Neuronal stem cell (in vitro differentiated cells): ENCODE measurements around the gene GPC5.
A peak's percentile ranks its signal among the peaks of the same experiment; 100 is the strongest.
"Not testable (repeated sequence)": the region's sequence is repeated elsewhere in the genome, so short reads cannot be mapped to it uniquely, and the experiment has no call there.

Experiments used
- DNase-seq: peaks from one replicate; pipeline ENCODE4 v3.0.0-alpha.2; 2013; ENCODE audit warnings: low spot score
- H2AFZ ChIP-seq: one replicate; pipeline ENCODE4 v1.6.1; 2013; ENCODE audit warnings: mild to moderate bottlenecking, low read length, inconsistent platforms
- H2AK5ac ChIP-seq: 2 replicates; pipeline ENCODE4 v1.6.1; 2013; ENCODE audit warnings: low read depth, mild to moderate bottlenecking, inconsistent platforms, low read length, moderate library complexity, mixed read lengths
- H2BK120ac ChIP-seq: 2 replicates; pipeline ENCODE4 v1.6.1; 2013; ENCODE audit warnings: low read depth, mild to moderate bottlenecking, inconsistent platforms, low read length, moderate library complexity, mixed read lengths
- H2BK12ac ChIP-seq: one replicate; pipeline ENCODE4 v1.6.1; 2013; ENCODE audit warnings: low read length, inconsistent platforms
- H2BK15ac ChIP-seq: 2 replicates; pipeline ENCODE4 v1.6.1; 2013; ENCODE audit warnings: mild to moderate bottlenecking, low read length, inconsistent platforms, mixed read lengths
- H2BK5ac ChIP-seq: one replicate; pipeline ENCODE4 v1.6.1; 2013; ENCODE audit warnings: inconsistent platforms, mild to moderate bottlenecking, low read length, moderate library complexity
- H3K14ac ChIP-seq: one replicate; pipeline ENCODE4 v1.6.1; 2013; ENCODE audit warnings: low read length, inconsistent platforms
- H3K18ac ChIP-seq: 2 replicates; pipeline ENCODE4 v1.6.1; 2013; ENCODE audit warnings: low read length, inconsistent platforms
- H3K23ac ChIP-seq: 2 replicates; pipeline ENCODE4 v1.6.1; 2013; ENCODE audit warnings: low read depth, mild to moderate bottlenecking, mixed read lengths, low read length, inconsistent platforms; ENCODE audit not compliant: poor library complexity
- H3K27ac ChIP-seq: replicated peaks from 3 replicates; pipeline ENCODE4 v1.5.1; 2013; ENCODE audit warnings: low read length, inconsistent platforms
- H3K27me3 ChIP-seq, 3 experiments: 2 replicates each; pipeline ENCODE4 v1.6.1; 2013; ENCODE audit warnings: low read length in 3 of 3, mild to moderate bottlenecking in 2 of 3, inconsistent platforms in 1 of 3, low read depth in 1 of 3, mixed read lengths in 1 of 3, moderate library complexity in 1 of 3; ENCODE audit not compliant: control insufficient read depth in 3 of 3, insufficient read depth in 3 of 3
- H3K36me3 ChIP-seq, 2 donors: replicated peaks in 1 of 2; 2 replicates each; pipeline ENCODE4 v1.6.1; 2013; ENCODE audit warnings: low read length in 2 of 2; ENCODE audit not compliant: control insufficient read depth in 2 of 2, insufficient read depth in 2 of 2
- H3K4ac ChIP-seq: 2 replicates; pipeline ENCODE4 v1.6.1; 2013; ENCODE audit warnings: inconsistent platforms, mild to moderate bottlenecking, low read length, moderate library complexity
- H3K4me1 ChIP-seq, 2 donors: 1 replicate in 1 of 2; 2 replicates in 1 of 2; pipeline ENCODE4 v1.6.1; 2013; ENCODE audit warnings: low read length in 2 of 2, low read depth in 1 of 2; ENCODE audit not compliant: control insufficient read depth in 2 of 2, insufficient read depth in 1 of 2
- H3K4me2 ChIP-seq: one replicate; pipeline ENCODE4 v1.6.1; 2013; ENCODE audit warnings: mild to moderate bottlenecking, low read length, inconsistent platforms; ENCODE audit not compliant: insufficient read depth, poor library complexity, severe bottlenecking
- H3K4me3 ChIP-seq, 2 donors: 2 replicates each; pipeline ENCODE4 v1.5.1; 2013; ENCODE audit warnings: low read length in 2 of 2, mild to moderate bottlenecking in 2 of 2, inconsistent platforms in 1 of 2, moderate library complexity in 1 of 2
- H3K79me1 ChIP-seq: one replicate; pipeline ENCODE4 v1.6.1; 2013; ENCODE audit warnings: low read depth, mild to moderate bottlenecking, inconsistent platforms, low read length, moderate library complexity
- H3K9ac ChIP-seq: one replicate; pipeline ENCODE4 v1.6.1; 2013; ENCODE audit warnings: mild to moderate bottlenecking, low read depth, low read length, inconsistent platforms; ENCODE audit not compliant: poor library complexity
- H3K9me3 ChIP-seq, 2 donors: replicated peaks in 1 of 2; 2 replicates each; pipeline versions ENCODE3 to v1.6.1; 2013; ENCODE audit warnings: low read length in 2 of 2, mild to moderate bottlenecking in 2 of 2, inconsistent platforms in 1 of 2, low read depth in 1 of 2, mixed read lengths in 1 of 2, moderate library complexity in 1 of 2; ENCODE audit not compliant: control insufficient read depth in 2 of 2, insufficient read depth in 1 of 2
- H4K8ac ChIP-seq: one replicate; pipeline ENCODE4 v1.6.1; 2013; ENCODE audit warnings: low read depth, mild to moderate bottlenecking, inconsistent platforms, low read length, moderate library complexity
- H4K91ac ChIP-seq: one replicate; pipeline ENCODE4 v1.6.1; 2013; ENCODE audit warnings: low read length, low read depth, mild to moderate bottlenecking, inconsistent platforms; ENCODE audit not compliant: poor library complexity
- WGBS, 2 donors: extraction: QIAGEN DNeasy Blood & Tissue Kit; methylation state at CpG; one replicate each; pipeline ENCODE4 v1.1.7; 2013; ENCODE audit warnings: missing lambda C conversion rate in 2 of 2, mixed read lengths in 1 of 2; ENCODE audit not compliant: insufficient read length in 2 of 2, insufficient replicate concordance in 1 of 2; ENCODE audit errors: extremely low coverage in 2 of 2; 5-methylcytosine and 5-hydroxymethylcytosine counted together

Gene GPC5

DNA sequence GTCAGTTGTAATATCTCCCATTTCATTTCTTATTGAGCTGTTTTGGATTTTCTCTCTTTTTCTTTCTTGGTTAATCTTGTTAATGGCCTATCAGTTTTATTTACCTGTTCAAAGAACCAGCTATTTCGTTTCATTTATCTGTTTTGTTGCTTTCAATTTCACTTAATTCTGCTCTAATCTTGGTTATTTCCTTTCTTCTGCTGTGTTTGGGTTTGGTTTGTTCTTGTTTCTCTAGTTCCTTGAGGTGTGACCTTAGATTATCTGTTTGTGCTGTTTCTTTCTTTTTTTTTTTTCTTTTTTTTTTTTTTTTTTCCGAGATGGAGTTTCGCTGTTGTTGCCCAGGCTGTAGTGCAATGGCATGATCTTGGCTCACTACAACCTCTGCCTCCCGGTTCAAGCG, 896.1 kb downstream of the GPC5 start:
- no CpG with 5 or more reads among the region's 5 CpGs for WGBS, 2 donors
- not testable (repeated sequence) for H3K4me3 ChIP-seq, DNase-seq

DNA sequence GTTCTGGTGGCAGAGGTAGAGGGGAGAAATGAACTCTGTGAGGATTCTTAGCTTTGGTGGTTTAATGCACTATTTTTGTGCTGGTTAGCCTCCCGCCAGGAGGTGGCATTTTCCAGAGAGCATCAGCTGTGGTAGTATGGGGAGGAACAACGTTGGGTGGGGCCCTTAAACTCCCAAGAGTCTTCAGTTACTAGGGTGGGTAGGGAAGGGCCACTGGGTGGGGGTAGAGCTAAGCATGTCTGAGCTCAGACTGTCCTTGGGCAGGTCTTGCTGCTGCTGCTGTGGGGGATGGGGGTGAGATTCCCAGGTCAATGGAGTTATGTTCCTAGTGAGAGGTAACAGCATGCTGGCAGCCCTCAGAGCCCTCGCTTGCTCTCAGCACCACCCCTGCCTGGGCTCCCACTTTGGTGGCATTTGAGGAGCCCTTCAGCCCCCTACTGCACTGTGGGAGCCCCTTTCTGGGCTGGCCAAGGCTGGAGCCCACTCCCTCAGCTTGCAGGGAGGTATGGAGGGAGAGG, 897.8 kb downstream of the GPC5 start:
- H4K8ac ChIP-seq, H2AFZ ChIP-seq, H3K36me3 ChIP-seq, H3K9ac ChIP-seq, H3K18ac ChIP-seq, H2BK15ac ChIP-seq, H4K91ac ChIP-seq, H3K4ac ChIP-seq, DNase-seq, H3K27me3 ChIP-seq, H3K9me3 ChIP-seq, H3K4me3 ChIP-seq, H3K14ac ChIP-seq, H3K79me1 ChIP-seq, H2BK120ac ChIP-seq, H3K4me1 ChIP-seq, H2AK5ac ChIP-seq, H3K23ac ChIP-seq, H2BK5ac ChIP-seq, H2BK12ac ChIP-seq, H3K4me2 ChIP-seq, H3K27ac ChIP-seq: not testable (repeated sequence)
- WGBS, 2 donors = no CpG with 5 or more reads among the region's 3 CpGs

More for the DNA sequence above, 896.1 kb downstream of the GPC5 start:
- not testable (repeated sequence) for H2AK5ac ChIP-seq, H3K79me1 ChIP-seq, H2BK12ac ChIP-seq, H3K27ac ChIP-seq, H4K8ac ChIP-seq, H2BK5ac ChIP-seq, H2AFZ ChIP-seq, H3K9me3 ChIP-seq, H3K4me2 ChIP-seq, H3K4me1 ChIP-seq, H3K18ac ChIP-seq, H3K27me3 ChIP-seq, H2BK15ac ChIP-seq, H3K36me3 ChIP-seq, H2BK120ac ChIP-seq, H3K14ac ChIP-seq, H4K91ac ChIP-seq, H3K4ac ChIP-seq, H3K9ac ChIP-seq, H3K23ac ChIP-seq

DNA sequence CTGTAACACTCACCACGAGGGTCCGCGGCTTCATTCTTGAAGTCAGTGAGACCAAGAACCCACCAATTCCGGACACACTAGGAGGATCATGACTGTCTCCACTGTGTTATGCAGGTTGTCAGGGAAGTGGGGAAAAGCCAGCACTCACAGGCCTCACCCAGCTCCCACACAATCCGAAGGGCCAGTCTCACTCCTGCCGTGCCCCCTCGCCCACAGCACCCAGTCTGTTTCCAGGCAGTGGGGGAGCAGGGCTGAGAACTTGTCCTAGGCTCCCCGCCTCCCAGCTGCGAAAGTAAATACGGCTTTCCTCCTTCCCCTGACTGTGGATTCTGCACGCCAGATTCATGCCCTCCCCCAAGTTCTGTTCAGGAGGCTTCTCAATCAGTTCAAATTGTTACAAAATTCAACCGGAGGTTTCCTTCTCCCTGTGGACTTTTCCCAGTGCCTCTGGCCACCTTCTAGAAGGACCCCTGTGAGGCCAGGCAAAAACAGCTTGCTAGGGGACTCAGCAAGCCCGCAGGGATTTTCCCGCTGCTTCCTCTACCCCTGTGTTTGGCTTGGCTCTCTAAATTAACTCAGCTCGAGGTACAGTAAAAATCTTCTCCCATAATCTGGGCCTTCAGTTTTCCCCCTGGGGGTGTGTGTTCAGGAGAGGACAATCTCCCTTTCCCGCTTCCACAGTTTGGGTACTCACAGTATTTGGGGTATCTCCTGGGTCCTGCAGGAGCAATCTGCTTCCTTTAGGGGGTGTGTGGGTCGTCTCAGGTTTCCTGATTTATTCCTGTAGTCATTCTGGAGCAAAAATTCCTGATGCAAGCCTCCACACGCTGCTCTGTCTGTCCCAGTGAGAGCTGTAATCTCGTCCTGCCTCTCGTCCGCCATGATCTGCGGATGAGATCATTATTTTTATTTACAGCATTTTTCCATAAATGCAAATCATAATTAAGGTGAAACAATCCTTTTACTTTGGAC, 899.8 kb downstream of the GPC5 start:
- WGBS, 2 donors = no CpG with 5 or more reads among the region's 22 CpGs
- H2BK120ac ChIP-seq = no peak overlapping the region
- no peak overlapping the region for H4K91ac ChIP-seq
- H3K4me2 ChIP-seq = no peak overlapping the region
- H2AFZ ChIP-seq = peak overlapping the region; percentile 3
- H3K18ac ChIP-seq = peak overlapping the region; percentile 80
- H3K23ac ChIP-seq = peak overlapping the region; percentile 55
- peak overlapping the region; percentile 90 for H2BK12ac ChIP-seq
- no peaks in the 10 kb centered on the region for H3K27me3 ChIP-seq
- no peaks in the 10 kb centered on the region for H3K79me1 ChIP-seq
- no peak overlapping the region for H3K4me3 ChIP-seq
- peaks cover 0 to 3% of the 10 kb centered on the region in 2 donors for H3K4me1 ChIP-seq
- H3K27ac ChIP-seq = no peak overlapping the region
- no peak overlapping the region for H4K8ac ChIP-seq
- no peak overlapping the region for H3K14ac ChIP-seq
- H2BK15ac ChIP-seq = no peak overlapping the region
- H2BK5ac ChIP-seq = no peak overlapping the region
- H3K36me3 ChIP-seq = no peaks in the 10 kb centered on the region
- H3K4ac ChIP-seq = no peak overlapping the region
- no peak for DNase-seq
- H3K9me3 ChIP-seq = no peaks in the 10 kb centered on the region
- no peak overlapping the region for H2AK5ac ChIP-seq
- peak overlapping the region; percentile 3 for H3K9ac ChIP-seq

DNA sequence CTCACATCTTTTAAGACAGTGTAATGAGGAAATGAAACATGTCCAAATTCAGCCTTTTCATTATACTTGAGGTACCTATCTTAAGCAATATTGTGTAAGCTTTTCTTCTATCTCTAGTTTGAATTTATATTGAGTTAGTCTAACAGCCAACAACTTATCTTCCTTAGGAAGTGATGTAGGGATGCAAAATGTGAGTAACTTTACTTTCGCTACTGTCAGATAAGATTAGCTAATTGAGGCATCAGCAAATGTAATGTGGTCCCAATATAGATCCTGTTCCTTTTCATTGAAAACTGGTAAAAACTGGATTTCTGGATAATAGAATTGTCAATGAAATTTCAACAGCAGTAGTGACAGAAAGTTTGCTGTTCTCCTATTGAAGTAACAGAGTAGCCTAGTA, 902.2 kb downstream of the GPC5 start:
- H2AFZ ChIP-seq = peak overlapping the region; percentile 49
- no CpG with 5 or more reads among the region's 1 CpG for WGBS, 2 donors
- H4K91ac ChIP-seq = no peak overlapping the region
- H4K8ac ChIP-seq = no peak overlapping the region
- no peak overlapping the region for H3K18ac ChIP-seq
- no peak overlapping the region for H3K4me2 ChIP-seq
- no peaks in the 10 kb centered on the region for H3K9me3 ChIP-seq
- H2BK120ac ChIP-seq = no peak overlapping the region
- H2BK12ac ChIP-seq = no peak overlapping the region
- no peak for DNase-seq
- H3K79me1 ChIP-seq = no peaks in the 10 kb centered on the region
- H3K23ac ChIP-seq = no peak overlapping the region
- no peak overlapping the region for H3K27ac ChIP-seq
- no peak overlapping the region for H2BK15ac ChIP-seq
- H3K4me1 ChIP-seq = peaks cover 0 to 3% of the 10 kb centered on the region in 2 donors
- H2AK5ac ChIP-seq = no peak overlapping the region
- no peaks in the 10 kb centered on the region for H3K36me3 ChIP-seq
- no peak overlapping the region for H2BK5ac ChIP-seq
- no peak overlapping the region for H3K9ac ChIP-seq
- no peaks in the 10 kb centered on the region for H3K27me3 ChIP-seq
- H3K4me3 ChIP-seq = no peak overlapping the region
- H3K4ac ChIP-seq = no peak overlapping the region
- no peak overlapping the region for H3K14ac ChIP-seq
